Cardiac septum (tissue), 1 donor: ENCODE data around the gene FAF1. TPM values are rescaled to one million over a fixed set of nuclear protein-coding genes. Genes with fewer than 3 reads are reported as not detected.

Experiments
- DNase-seq: peaks from one replicate; pipeline ENCODE4 v3.0.0-alpha.2; 2020; ENCODE audit warnings: low spot score
- intact Hi-C: fragments of 100-400 bp; cut with DNase I; formaldehyde crosslinking; loops from one replicate; pipeline ENCODE4 v1.14.0; 2022
- total RNA-seq: library from RNA; stranded (reverse); fragmentation: NEBNext Ultra II Directional; extraction: Animal tissue kit (Norgen Biotek cat#: 25700); gene quantifications from one replicate; pipeline ENCODE4 v1.2.1, GENCODE V29; 2021
- donor health status: DM: no; HTN: no; CAD: no.

Gene FAF1
- total RNA-seq, 1 donor from 2014 or later, result 81.0 TPM

DNA sequence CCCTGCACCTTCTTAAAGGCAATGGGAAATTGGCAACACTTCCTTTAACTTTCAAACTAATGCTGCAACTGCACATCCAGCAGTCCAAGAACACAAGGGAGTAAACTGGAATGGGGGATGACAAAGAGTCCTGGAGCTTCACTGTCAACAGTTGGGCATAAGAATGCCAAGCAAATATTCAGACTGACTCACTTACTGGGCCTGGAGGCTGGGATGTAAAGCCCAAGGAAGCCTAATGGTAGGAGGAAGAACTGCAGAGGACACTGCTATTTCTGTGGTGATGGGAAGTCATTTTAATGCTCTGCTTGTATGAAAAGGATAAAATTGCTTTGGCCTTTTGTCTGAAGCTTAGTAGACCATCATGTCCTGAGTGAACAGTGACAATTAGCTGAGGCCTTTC lies 521.1 kb downstream of the FAF1 start:
- intact Hi-C loops, result no loop called here

DNA sequence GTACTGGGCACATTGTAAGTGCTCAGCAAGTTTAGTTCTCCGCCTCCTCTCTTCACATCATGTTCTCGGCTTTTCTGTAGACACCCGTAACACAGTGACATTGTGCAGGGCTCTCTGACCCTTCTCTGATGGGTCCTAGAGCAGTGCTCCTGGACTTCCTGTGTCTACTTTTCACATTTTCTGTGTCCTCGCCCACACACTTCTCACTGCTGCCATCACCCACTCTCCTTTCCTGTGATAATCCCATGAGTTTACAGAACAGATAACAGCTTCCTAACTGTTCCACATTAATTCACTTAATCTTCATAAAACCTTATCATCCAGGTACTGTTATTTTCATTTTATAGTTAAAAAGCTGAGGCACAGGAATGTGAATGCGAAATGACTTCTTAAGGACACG lies 523.6 kb downstream of the FAF1 start:
- no peak for DNase-seq
- intact Hi-C loops, result no loop called here

More for the DNA sequence above, 521.1 kb downstream of the FAF1 start:
- DNase-seq, result no peak

DNA sequence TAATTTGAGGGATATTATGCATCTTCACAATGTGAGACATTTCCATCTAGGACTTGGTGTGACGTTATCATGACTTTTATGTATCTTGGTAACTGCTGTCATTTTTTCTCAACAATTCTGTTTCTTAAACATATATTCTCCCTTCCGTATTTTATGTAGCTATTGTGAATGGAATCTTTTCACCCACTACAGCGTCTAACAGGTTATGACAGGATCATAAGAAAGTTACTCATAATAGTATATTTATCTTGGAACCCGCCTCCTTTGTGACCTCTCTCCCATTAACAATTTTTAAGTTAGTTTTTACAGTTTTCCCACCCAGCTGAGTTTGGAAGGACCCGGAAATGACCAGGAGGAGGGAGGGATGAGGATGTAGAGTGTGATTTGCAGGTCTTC lies 530.1 kb downstream of the FAF1 start:
- intact Hi-C loops, result no loop called here
- DNase-seq, result no peak

DNA sequence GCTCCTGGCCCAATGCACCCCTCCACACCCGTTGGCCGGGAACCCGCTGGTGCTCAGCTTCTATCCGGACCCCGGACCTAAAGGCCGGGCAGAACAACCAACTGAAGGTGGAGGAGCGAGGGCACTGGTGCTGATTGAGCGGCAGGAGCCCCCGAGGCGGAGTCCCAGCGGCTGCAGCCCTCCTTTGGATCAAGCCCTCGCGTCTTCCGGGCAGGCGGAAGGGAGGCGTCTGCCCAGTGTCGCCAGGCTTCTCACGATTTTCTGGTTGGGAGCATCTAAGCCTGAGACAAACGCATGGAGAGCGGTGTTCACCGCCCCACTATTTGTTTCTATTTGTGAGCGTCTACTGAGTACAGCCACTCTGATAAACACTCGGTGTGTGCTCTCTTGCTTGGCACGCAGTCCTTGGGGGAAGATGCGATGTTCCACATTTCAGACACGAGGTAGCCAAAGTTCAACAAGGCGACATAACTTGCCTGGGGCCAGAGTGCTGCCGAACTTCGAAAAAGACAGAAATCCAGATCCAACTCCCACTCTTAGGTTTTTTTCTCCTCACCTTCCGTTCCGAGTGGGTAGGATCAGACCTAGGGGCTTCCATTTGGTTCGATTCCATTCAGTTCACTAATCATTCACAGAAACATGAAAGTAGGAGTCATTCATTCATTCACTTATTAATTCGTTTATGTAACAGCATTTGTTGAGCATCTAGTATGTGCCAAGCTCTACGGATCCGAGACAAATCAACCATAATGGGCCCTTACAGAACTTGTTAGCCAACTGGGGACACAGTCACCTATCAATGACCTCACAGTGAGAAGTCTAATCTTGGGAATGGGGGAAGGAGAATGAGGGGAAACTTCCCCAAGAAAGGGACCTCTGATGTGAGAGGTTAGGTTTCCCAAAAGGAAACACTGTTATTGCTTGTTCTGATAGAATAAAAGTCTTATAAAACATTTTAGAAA lies 532.0 kb downstream of the FAF1 start:
- intact Hi-C loops, result no loop called here

DNA sequence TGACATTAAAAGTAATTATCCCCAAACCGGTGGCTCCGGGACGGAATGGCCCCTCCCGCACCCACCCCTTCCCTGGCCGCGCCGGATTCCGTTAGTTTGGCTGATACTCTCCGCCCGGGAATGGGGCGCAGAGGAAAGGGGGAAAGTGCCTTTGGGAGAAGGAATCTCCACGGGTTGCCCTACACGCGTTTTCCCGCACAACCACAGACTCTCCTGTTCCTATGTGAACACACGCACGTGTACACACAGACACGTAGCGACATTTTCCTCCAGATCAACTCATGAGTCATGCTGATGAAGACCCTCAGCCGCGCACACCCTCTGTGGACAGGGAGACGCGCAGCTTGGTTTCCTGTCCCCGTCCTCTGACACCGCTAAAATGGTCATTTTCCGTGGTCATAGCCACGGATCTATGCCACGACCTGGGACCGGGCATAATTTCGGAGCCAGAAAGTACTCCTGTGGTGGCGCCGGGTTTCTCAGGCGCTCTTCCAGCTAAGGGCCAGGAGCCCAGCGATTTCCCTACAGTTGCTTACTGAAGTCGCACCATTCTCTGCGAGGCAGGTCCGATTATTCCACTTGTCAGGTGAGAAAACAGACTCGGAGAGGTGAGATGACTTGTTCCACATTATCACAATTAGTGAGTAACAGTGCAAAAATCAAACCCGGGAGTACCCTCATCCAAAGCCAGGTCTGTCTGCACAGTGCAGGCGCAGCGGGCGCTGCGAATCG lies 532.8 kb downstream of the FAF1 start:
- DNase-seq, result no peak
- intact Hi-C loops, result no loop called here

More for the DNA sequence above, 532.0 kb downstream of the FAF1 start:
- DNase-seq, result no peak

DNA sequence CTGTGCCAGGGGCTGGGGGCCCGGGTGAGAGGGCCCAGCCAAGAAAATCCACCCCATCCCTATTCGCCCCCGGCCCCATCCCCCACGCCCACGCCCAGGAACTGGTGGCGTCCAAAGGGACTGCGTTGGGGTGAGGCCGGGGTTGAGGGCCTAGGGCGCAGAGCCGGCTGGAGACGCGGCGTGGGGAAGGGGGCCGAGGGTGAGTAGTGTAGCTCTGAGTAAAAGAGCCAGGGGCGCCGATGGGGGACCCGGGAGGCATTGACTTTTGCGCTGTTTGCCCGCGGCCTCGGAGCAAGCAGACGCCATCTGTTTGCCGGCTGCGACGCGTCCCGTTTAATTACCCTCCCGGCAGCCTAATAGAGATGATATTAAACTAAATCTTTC lies 533.4 kb downstream of the FAF1 start:
- intact Hi-C loops, result no loop called here
- no peak for DNase-seq

DNA sequence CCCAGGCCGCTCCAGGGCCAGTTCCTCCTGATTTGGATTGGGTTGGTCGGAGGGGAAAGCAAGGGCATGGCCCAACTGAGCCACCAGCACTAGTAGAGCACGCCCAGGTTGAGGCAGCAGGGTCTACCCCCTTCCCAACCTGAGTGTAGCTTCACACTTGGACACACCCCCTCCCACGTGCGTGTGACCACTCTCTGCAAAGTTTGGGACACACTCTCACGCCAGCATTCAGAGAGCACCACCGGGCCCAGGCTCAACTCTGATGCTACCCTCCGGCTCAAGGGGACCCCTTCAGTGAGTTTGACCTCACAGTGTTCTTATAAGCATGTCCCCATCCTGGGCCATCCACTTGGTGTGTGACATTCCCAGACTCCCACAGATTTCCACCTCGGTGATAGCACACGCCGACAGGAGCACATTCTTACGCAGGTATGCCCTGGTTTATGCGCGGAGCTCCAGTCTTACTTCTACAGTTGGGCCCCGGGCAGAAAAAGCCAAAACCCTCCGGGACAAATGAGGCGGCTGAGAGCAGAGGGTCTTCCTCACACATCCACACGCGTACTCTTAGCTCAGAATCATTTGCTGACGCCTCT lies 533.9 kb downstream of the FAF1 start:
- intact Hi-C loops, result no loop called here
- no peak for DNase-seq

DNA sequence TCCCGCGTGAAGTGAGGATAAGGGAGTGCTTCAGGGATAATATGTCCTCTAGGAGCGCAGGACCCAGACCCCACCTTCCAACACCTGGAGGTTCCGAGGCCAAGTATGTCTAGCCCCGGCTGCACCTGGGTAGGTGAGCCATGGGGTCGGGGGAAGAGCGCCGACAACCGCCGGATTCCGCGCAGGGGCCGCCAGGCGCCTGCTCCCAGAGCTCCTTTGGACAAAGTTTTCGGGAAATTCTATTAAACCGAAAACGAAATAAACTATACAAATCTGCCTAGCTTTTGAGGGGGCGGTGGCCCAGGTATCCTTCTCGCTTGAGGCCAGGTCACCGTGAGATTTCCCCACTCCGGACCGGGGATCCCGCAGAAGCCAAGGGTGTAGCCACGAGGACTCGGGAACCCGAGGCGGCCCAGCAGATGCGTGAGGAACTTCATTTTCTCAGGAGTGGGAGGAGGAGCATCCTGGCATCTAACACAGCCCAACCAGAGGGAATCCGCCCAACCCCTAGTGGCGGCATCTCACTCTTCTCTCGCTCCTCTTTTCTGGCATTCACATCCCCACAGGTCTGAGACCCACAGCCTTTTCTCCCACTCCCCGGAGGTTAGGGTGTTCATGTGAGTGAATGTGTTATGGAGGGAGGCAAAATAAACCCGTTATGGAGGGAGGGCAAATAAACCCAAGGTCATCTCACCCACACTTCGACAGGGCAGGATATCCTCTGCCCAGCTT lies 534.5 kb downstream of the FAF1 start:
- no peak for DNase-seq
- intact Hi-C loops, result no loop called here

DNA sequence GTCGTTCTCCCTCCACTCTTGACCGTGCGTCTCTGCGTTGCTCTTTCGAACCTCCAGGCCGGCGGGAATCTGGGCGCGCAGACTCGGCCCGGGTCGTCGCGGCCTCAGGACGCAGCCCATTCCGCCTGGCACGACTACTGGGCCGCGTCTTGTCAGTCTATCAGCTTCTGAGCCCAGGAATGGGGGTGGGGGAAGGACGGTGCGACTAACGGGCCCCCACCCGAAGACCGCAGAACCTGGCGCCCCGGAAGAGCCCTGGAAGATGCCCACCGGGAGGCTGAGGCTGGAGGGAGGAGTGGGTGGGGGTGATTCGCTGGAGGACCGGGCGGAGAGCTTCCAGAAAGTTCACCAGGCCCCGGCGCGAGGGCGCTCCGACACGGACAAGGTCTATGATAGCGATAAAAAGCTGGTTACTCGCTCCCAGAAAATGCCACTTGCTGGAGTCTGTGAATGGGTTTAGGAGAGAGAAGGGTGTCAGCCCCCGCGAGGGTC lies 535.1 kb downstream of the FAF1 start:
- no peak for DNase-seq
- intact Hi-C loops, result no loop called here

DNA sequence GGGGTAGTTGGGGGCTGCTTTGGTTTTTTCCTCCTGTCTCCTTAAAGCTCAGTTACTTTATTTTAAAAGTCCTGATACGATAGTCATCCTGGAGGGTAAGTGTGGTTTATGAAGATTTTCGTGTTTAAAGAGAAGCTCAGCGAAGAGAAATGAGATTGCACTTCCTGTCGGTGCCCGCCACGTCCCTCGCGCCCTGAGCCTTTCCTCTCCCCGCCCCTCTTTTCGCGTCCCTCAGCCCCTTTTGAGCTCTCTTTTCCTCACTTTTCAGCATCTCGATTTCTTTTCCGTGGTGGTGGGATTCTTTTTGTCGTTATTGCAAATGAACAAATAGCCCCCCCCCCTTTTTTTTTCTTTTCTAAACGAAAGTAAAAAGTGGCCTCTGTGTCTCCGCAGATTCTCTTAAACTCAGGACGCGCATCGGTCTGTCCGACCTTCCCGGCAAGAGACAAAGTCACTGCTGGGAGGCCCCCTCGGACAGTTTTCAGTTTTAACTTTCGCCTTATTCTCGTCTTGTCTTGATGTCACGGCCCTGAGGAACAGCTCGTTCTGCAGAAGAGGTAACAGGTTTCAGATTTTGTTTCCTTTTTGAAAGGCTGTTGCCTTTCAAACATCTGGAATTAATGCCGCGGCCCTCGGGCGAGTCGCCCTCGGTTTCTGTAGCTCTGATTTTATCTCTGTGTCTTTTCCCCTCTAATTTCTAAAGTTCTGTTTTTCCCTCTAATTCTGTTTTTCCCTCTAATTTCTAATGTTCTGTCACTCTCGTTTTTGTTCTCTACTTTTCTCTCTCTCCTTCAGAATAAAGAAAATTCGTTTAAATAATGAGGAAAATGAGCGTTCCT lies 535.8 kb downstream of the FAF1 start:
- no peak for DNase-seq
- intact Hi-C loops, result no loop called here

DNA sequence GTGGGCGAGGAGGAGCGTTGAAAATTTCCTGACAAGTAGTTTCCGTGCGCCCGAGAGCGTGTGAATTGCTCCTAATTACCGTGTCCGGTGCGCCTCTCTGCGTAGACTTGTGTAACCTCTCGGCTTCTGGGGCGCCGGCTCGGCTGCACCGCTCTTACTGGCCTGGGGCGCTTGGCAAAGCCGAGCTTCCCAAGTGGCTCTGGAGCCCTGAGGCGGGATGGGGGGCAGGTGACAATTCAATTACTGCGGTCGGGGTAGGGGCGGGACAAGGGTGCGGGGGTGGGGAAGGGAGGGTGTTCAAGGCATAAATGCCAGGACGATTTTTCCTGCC lies 536.4 kb downstream of the FAF1 start:
- DNase-seq, result no peak
- intact Hi-C loops, result no loop called here

DNA sequence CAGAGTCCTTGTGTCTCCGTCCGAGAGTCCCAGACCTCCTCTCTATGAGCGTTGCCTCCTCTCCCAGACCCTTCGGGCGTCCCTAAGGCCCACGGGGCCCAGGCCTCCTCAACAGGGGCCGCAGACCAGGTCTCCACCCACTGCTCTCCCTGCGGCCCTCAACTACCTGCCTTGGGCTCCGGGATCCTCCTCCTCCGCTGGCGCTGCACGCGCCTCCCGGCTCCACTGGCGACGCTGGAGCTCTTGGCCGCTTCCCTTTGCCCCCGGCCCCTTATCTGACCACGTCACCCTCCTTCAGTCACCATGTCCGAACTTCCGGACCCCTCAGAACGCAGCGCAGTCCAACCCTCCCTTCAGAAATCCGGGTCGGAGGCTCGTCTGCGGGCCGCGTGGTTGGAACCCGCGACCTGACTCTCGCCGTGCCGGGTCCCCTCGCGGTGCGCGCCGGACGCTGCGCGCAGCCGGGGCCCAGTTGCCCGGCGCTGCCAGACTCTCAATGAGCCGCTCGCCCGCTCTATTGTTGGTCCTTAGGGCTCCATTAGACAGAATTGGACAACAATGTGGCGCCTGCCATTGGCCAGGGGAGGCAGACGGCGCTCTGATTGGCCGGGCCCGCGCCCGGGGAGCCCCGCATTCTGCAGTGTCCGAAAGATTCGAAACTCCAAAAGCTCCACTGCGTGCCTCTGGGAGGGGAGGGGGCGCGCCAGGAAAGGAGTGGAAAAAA lies 537.0 kb downstream of the FAF1 start, which contains the start of gene DMRTA2:
Gene DMRTA2, minus strand, starts transcription at position 498 of the 724 bp plus-strand sequence. CDS start 1,907 bp downstream, outside the sequence.
- no peak for DNase-seq
- intact Hi-C loops, result no loop called here

DNA sequence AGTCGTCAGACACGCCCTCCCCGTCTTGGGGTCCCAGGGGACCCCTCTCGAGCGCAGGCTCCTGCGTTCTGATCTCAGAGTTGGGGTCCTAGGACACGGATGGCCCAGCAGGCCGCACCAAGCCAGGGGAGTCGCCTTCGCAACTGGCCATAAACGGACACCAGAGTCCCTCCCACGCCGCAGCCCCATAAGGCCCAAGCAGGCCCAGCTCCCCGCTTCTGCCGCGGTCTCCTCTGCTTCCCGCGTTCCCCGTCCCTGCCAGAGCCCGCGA lies 537.5 kb downstream of the FAF1 start:
- intact Hi-C loops, result no loop called here
- DNase-seq, result no peak

DNA sequence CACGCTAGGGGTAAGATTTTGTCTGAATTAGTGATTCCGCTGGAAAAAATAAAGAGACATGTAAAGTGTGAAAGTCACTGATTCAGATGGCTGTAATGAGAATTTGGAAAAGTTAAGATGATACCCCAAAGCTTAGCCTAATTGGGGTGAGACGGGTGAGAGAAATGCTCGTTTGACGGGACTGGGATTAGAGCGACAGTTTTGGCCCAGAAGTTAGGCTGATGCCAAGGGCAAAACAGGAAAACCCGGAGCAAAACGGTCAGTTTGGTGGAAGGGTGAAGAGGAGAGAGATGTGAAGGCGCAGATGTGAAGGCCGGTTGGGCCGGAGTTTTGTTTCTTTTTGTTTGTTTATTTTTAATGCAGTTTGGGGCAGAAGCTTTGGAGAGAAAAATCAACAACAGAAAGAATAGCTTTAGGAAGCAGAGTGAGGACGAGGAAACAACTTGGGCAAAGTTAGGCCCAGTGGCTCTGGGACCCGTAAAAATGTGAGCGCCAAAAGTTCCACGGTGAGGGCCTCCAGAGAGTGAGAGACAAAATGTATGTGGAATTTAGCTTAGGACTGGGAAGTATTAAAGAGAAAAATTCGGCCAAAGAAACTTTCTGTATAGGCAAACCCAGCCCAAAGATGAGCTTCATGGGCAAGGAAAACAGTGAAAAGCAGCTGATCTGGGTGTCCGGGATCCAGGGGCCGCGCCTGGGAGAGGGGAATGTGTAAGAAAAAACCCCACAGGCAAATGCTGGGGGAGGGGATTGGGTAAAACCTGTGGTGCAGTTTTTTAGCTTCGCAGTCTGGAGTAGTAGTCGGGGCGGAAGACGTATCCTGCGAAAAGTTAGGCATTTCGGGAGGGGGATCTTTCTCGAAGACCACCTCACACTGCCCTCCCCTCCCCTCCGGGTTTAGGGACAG lies 538.0 kb downstream of the FAF1 start:
- no peak for DNase-seq
- intact Hi-C loops, result no loop called here

DNA sequence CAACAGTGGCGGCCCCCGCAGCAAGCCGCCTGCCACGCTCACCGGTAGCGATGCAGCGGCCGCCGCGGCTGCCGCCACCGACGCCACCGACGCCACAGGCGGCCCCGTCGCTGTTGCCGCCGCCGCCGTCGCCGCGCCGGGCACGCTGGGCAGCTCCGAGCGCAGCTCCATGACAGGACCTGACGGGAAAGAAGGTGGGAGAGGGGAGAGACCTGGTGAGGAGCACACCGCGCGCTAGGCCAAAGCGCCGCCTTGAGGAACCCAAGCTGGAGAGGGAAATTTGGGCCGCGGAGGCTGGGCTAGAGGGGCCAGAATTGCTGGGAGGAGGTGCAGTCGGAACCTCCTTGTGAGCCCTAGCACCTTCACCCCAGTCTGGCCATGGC lies 538.7 kb downstream of the FAF1 start:
- intact Hi-C loops, result no loop called here
- DNase-seq, result no peak

DNA sequence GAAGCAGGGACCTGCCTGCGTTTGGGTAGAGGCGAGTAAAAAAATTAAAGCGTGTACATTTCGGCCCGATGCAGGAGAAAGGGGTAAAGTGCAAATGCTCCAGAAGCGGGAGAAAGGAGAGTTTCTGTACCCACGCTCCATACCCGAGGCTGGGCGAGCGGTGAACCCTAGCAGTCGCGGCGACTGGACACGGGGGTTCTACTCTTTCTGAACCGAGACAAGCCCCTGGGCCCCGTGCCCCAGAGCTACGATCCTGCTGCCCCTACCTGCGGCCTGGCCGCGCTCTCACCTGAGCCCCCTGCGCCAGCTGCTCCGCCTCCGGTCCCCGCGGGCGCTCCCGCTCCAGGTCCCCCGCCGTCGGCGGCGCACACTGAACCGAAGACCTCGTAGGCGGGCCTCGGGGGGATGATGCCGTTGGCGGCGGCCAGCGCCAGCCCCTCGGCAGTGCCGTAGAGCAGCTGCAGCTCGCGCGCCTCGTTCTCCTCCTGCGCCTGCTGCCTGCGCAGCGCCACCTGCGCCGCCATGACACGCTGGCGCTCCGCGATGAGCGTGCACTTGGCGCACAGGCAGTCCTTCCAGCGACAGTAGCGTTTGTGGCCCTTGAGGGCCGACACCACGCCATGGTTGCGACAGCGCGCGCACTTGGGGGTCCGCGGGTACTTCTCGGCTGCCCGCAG lies 539.2 kb downstream of the FAF1 start:
- DNase-seq, result no peak
- intact Hi-C loops, result no loop called here
